ENCODE results near the gene NEK11.
"Not testable (repeated sequence)": the region's sequence is repeated elsewhere in the genome, so short reads cannot be mapped to it uniquely, and the experiment has no call there.

The NEK11 gene

DNA sequence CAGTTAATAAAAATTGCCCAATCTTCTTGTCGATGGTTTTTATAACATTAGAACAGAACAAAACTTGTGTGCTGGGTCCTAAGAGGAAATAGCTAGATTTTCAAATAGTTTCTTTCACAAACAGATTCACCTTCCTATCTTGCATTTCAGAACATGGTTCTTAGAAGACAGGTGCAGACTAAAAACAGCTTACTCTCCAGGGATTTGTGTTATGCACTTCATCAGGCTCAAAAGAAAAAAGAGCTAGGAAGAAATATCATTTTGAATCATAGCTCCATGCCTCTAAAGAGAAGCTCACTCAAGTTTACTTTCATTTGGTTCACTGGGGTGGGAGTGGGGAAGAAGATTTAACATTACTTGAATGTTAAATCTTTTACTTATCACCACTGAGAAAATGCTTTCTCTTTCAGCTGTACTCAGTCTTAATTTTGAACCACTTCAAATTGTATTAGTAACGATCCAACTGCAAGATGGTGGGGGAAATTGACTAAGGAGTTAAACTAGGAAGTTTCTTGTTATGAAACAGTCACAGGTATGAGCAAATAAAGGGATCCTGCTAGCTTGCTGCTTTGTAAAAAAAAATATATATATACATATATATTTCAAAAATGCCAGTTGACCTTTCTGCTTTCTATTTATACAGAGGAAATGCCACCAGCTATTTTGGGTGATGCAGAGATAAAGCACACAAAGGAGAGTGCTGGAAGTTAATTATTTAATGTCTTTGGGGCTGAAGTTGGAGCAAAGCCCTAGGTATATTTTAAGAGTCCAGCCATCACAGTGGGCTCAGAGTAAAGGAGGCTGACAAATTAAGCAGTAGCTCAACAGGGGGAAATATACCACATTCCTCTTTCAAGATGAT is 326.6 kb downstream of the NEK11 start:
- H3K4me3 ChIP-seq (ENCODE audit: low read depth, low read length), result no peak overlapping the region
- TF ChIP-seq, protein P1, sequence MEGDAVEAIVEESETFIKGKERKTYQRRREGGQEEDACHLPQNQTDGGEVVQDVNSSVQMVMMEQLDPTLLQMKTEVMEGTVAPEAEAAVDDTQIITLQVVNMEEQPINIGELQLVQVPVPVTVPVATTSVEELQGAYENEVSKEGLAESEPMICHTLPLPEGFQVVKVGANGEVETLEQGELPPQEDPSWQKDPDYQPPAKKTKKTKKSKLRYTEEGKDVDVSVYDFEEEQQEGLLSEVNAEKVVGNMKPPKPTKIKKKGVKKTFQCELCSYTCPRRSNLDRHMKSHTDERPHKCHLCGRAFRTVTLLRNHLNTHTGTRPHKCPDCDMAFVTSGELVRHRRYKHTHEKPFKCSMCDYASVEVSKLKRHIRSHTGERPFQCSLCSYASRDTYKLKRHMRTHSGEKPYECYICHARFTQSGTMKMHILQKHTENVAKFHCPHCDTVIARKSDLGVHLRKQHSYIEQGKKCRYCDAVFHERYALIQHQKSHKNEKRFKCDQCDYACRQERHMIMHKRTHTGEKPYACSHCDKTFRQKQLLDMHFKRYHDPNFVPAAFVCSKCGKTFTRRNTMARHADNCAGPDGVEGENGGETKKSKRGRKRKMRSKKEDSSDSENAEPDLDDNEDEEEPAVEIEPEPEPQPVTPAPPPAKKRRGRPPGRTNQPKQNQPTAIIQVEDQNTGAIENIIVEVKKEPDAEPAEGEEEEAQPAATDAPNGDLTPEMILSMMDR (IDR thresholded peaks at IDR 0.05; ENCODE audit: insufficient read depth, low read depth, low read length, missing control alignments), result no peak
- no peak for DNase-seq (ENCODE audit: low read depth)

DNA sequence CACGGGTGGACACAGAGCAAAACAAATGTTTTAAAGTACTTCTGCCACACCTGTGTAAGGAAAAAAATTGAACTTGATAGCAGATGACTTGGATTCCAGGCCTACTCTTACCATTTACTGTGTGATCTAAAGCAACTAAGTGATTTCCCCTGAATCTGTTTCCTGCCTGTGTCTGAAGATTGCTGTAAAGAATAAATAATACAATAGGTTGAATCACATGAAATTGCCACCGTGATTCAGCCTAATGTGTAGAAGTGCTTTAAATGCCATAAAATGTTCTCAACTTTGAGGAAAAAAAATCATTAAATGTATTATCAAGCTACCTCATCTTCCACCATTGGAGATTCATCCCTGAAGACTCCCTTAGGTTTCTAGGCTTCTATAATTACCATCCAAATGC is 327.3 kb downstream of the NEK11 start:
- TF ChIP-seq, protein P1 (IDR thresholded peaks at IDR 0.05; ENCODE audit: insufficient read depth, low read depth, low read length, missing control alignments), result no peak
- no peak overlapping the region for H3K4me3 ChIP-seq (ENCODE audit: low read depth, low read length)
- no peak for DNase-seq (ENCODE audit: low read depth)

DNA sequence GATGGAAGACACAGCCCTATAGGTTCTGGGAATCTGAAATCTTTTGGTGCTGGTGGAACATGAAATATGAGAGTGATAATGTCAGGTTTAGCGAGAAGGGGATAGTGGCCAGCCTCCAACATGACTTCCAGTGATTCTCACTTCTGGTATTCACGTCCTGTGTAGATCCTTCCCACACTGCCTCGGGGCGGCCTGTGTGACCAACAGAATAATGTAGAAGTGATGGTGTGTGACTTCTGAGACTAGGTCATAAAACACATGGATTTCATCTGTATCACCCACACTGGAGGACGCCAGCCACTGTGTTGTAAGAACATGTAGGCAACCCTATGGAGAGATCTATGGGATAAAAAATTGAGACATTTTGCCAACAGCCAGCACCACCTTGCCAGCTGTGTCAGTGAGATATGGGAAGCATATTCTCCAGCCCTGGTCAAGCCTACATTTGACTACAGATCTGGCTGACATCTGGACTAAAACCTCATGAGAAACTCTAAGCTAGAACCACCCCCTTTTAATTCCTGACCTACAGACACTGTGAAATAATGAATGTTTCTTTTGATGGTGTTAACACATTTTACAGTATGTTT is 329.4 kb downstream of the NEK11 start:
- TF ChIP-seq, protein P1 (IDR thresholded peaks at IDR 0.05; ENCODE audit: insufficient read depth, low read depth, low read length, missing control alignments), result no peak
- DNase-seq (ENCODE audit: low read depth), result no peak
- no peak overlapping the region for H3K4me3 ChIP-seq (ENCODE audit: low read depth, low read length)

DNA sequence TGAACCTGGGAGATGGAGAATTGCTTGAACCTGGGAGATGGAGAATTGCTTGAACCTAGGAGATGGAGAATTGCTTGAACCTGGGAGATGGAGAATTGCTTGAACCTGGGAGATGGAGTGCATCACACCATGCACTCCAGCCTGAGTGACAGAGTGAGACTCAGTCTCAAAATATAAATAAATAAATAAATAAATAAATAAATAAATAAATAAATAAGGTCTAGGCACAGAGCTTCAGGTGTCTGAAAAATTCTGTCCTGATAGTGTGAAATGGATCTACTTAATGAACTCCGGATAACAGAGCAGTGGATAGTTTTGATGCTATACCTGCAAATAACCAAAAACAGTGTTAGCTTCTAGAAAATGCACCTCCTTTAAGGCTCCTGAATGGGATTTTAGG is 330.6 kb downstream of the NEK11 start:
- DNase-seq (ENCODE audit: low read depth), result no peak
- no peak overlapping the region for H3K4me3 ChIP-seq (ENCODE audit: low read depth, low read length)
- TF ChIP-seq, protein P1 (IDR thresholded peaks at IDR 0.05; ENCODE audit: insufficient read depth, low read depth, low read length, missing control alignments), result no peak

DNA sequence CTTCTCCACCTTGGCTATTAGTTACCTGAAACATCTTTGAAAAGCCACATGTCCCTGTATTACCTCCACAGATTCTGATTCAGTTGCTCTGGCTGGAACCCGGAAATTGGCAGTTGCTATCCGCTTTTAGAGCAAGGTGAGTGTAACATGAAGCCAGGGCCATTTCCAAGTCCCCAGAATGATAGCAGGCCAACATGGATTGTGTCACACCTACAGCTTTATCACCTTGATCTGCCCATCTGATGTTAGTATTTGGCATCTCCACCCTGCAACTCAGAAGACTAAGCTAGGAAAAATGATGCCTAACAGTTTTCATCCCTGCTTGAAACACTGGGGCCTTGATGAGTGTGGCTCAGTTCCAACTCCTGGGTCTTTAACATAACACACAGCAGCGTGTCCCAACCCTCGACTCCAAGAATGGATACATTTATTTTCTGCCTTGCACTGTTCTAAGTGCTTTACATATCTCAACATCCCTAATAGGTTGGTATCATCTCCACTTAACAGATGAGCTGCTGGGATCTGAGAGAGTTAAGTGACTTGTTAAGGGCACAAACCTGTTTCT is 333.6 kb downstream of the NEK11 start:
- TF ChIP-seq, protein P1 (IDR thresholded peaks at IDR 0.05; ENCODE audit: insufficient read depth, low read depth, low read length, missing control alignments), result no peak
- no peak overlapping the region for H3K4me3 ChIP-seq (ENCODE audit: low read depth, low read length)
- DNase-seq (ENCODE audit: low read depth), result no peak

DNA sequence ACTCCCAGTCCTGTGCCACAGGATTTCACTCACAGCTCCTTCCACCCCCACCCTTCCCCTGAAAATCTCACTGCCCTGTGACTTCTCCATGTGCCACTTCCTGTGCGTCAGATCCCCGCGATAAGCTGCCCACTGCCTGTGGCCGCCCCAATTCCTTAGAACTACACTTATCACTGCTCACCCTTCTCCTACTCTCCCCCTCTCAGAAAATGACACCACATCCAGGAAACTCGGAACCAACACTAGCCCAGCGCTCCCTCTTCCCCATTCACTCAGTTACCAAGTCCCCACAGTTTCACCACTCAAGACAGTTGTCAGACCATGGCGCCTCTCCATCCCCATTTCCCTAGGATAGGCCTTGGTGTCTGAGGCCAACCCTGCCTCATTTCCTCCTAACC is 334.4 kb downstream of the NEK11 start:
- not testable (repeated sequence) for DNase-seq (ENCODE audit: low read depth); H3K4me3 ChIP-seq (ENCODE audit: low read depth, low read length)

Data from GM12865 (cell line).